Natural killer cell (primary cell): ENCODE measurements around the gene FOXS1. TPM values are rescaled to one million over a fixed set of nuclear protein-coding genes. Genes with fewer than 3 reads are reported as not detected.
"Not testable (repeated sequence)": the region's sequence is repeated elsewhere in the genome, so short reads cannot be mapped to it uniquely, and the experiment has no call there.

ENCODE experiments used
- ATAC-seq, 3 donors: fragments of 150-1000 bp in 2 of 3; fragments of 200-7000 bp in 1 of 3; cut with Tn5 transposase; 1 replicate in 1 of 3; 2 replicates in 2 of 3; pipeline ENCODE4 v1.10.0; 2021; ENCODE audit warnings: mild to moderate bottlenecking in 2 of 3, moderate library complexity in 2 of 3
- DNase-seq, 2 donors: peaks; one replicate each; pipeline versions ENCODE4 v3.0.0 to v3.0.0-alpha.2; 2013 to 2021; ENCODE audit warnings: mixed read lengths in 1 of 2
- H3K27ac ChIP-seq: one replicate; pipeline ENCODE4 v1.5.1; 2013; ENCODE audit warnings: mild to moderate bottlenecking, low read length
- H3K27me3 ChIP-seq: one replicate; pipeline ENCODE4 v1.6.1; 2013; ENCODE audit warnings: low read length; ENCODE audit not compliant: control insufficient read depth, insufficient read depth
- H3K36me3 ChIP-seq: one replicate; pipeline ENCODE4 v1.6.1; 2013; ENCODE audit warnings: low read length; ENCODE audit not compliant: control insufficient read depth, insufficient read depth
- H3K4me1 ChIP-seq: one replicate; pipeline ENCODE4 v1.6.1; 2013; ENCODE audit warnings: low read length; ENCODE audit not compliant: control insufficient read depth, insufficient read depth
- H3K4me3 ChIP-seq: one replicate; pipeline ENCODE4 v1.5.1; 2013; ENCODE audit warnings: low read length
- H3K9me3 ChIP-seq: one replicate; pipeline ENCODE4 v1.6.1; 2013; ENCODE audit warnings: low read length; ENCODE audit not compliant: control insufficient read depth, insufficient read depth
- H3K27ac Mint-ChIP-seq, 2 donors: one replicate each; pipeline ENCODE4 v1.8.0; 2022; ENCODE audit warnings: mild to moderate bottlenecking in 2 of 2, mixed read lengths in 2 of 2, moderate library complexity in 1 of 2
- H3K27me3 Mint-ChIP-seq, 2 donors: one replicate each; pipeline ENCODE4 v1.8.0; 2022; ENCODE audit warnings: low read depth in 2 of 2, mixed read lengths in 2 of 2
- H3K36me3 Mint-ChIP-seq: one replicate; pipeline ENCODE4 v1.8.0; 2022; ENCODE audit warnings: mixed read lengths
- H3K4me1 Mint-ChIP-seq, 2 donors: one replicate each; pipeline ENCODE4 v1.8.0; 2022; ENCODE audit warnings: mixed read lengths in 2 of 2
- H3K4me3 Mint-ChIP-seq: one replicate; pipeline ENCODE4 v1.8.0; 2022; ENCODE audit warnings: mild to moderate bottlenecking, moderate library complexity, mixed read lengths
- H3K9me3 Mint-ChIP-seq, 2 donors: one replicate each; pipeline ENCODE4 v1.8.0; 2022; ENCODE audit warnings: mixed read lengths in 2 of 2
- CTCF ChIP-seq: fragments of 200-600 bp; IDR thresholded peaks from one replicate; pipeline ENCODE4 v1.8.0; 2022; ENCODE audit warnings: antibody characterized with exemption
- WGBS: methylation state at CpG from one replicate; pipeline ENCODE4 v1.1.7; 2013; ENCODE audit warnings: missing lambda C conversion rate; ENCODE audit not compliant: insufficient coverage; 5-methylcytosine and 5-hydroxymethylcytosine counted together
- intact Hi-C: fragments of 100-400 bp; cut with micrococcal nuclease; formaldehyde crosslinking; loops from one replicate; pipeline ENCODE4 v1.14.2; 2022
- total RNA-seq, 4 donors: library from RNA; stranded (reverse); fragments of 120-200 nt in 1 of 4; gene quantifications; one replicate each; pipeline versions ENCODE4 v1.2.3 to v1.2.4, GENCODE V29; 2013 to 2022

The FOXS1 gene
- total RNA-seq, 3 donors from 2014 or later (not counting 1 experiment from before 2014, with no cell fraction given) = not detected

- H3K9me3 ChIP-seq = no peaks in the 10 kb centered on the region
- no peaks in the 10 kb centered on the region for H3K27me3 ChIP-seq
- no peak overlapping the region for H3K27ac Mint-ChIP-seq
- peak in 1 of 3 donors; percentile 14 for ATAC-seq
- H3K4me3 ChIP-seq = no peak overlapping the region
- no peak overlapping the region for H3K27ac ChIP-seq
- H3K4me1 Mint-ChIP-seq = no peaks in the 10 kb centered on the region
- intact Hi-C loops = no loop called here
- no peaks in the 10 kb centered on the region for H3K4me1 ChIP-seq
- no peak overlapping the region for H3K4me3 Mint-ChIP-seq
- H3K36me3 ChIP-seq = no peaks in the 10 kb centered on the region
- no peak for DNase-seq
- no peak for TF ChIP-seq CTCF
- H3K36me3 Mint-ChIP-seq = no peaks in the 10 kb centered on the region
- no peaks in the 10 kb centered on the region for H3K9me3 Mint-ChIP-seq
- no peaks in the 10 kb centered on the region for H3K27me3 Mint-ChIP-seq
- 81% methylated on average over 9 of the region's 9 CpGs for WGBS
These were observed 29.8 kb downstream of the FOXS1 start for GRCh38 chr20:31815408-31816188.

- H3K27ac Mint-ChIP-seq, H3K4me3 Mint-ChIP-seq, H3K9me3 Mint-ChIP-seq, ATAC-seq, H3K4me1 ChIP-seq, H3K4me3 ChIP-seq, H3K4me1 Mint-ChIP-seq, H3K9me3 ChIP-seq, H3K36me3 ChIP-seq, H3K27me3 Mint-ChIP-seq, H3K27me3 ChIP-seq, DNase-seq, H3K27ac ChIP-seq, H3K36me3 Mint-ChIP-seq, intact Hi-C loops: not testable (repeated sequence)
- 98% methylated on average over 6 of the region's 7 CpGs for WGBS
These were observed 31.3 kb downstream of the FOXS1 start for GRCh38 chr20:31814142-31814541.

- Mint-ChIP-seq H3K4me1 (no peaks in the 10 kb centered on the region), H3K9me3 (no peaks in the 10 kb centered on the region), H3K27me3 (no peaks in the 10 kb centered on the region), H3K4me3 (no peak overlapping the region), H3K27ac (no peak overlapping the region), H3K36me3 (no peaks in the 10 kb centered on the region)
- DNase-seq = no peak
- H3K27ac ChIP-seq = no peak overlapping the region
- H3K4me1 ChIP-seq = no peaks in the 10 kb centered on the region
- no peak for TF ChIP-seq CTCF
- no peak for ATAC-seq
- H3K9me3 ChIP-seq = no peaks in the 10 kb centered on the region
- no peak overlapping the region for H3K4me3 ChIP-seq
- no peaks in the 10 kb centered on the region for H3K36me3 ChIP-seq
- intact Hi-C loops = no loop called here
- H3K27me3 ChIP-seq = no peaks in the 10 kb centered on the region
These were observed 31.8 kb downstream of the FOXS1 start for GRCh38 chr20:31813611-31814010.

GRCh38 chr20:31811796-31812728, 33.3 kb downstream of the FOXS1 start:
- ATAC-seq = no peak
- no peak overlapping the region for H3K4me3 ChIP-seq
- H3K36me3 ChIP-seq = no peaks in the 10 kb centered on the region
- Mint-ChIP-seq H3K27me3 (no peaks in the 10 kb centered on the region), H3K9me3 (no peaks in the 10 kb centered on the region), H3K4me1 (no peaks in the 10 kb centered on the region), H3K27ac (no peak overlapping the region), H3K4me3 (no peak overlapping the region), H3K36me3 (no peaks in the 10 kb centered on the region)
- no peak for TF ChIP-seq CTCF
- H3K27ac ChIP-seq = no peak overlapping the region
- no peak for DNase-seq
- no peaks in the 10 kb centered on the region for H3K4me1 ChIP-seq
- H3K9me3 ChIP-seq = no peaks in the 10 kb centered on the region
- intact Hi-C loops = no loop called here
- no peaks in the 10 kb centered on the region for H3K27me3 ChIP-seq
- WGBS = 82% methylated on average over 14 of the region's 15 CpGs
